ENCODE measurements around the gene TSLP. TPM values are rescaled to one million over a fixed set of nuclear protein-coding genes. Genes with fewer than 3 reads are reported as not detected.

Gene TSLP
- total and polyA plus RNA-seq, 2 of the 4 experiments (the other 2 are of a cell fraction) = 0.54 to 1.6 TPM

DNA sequence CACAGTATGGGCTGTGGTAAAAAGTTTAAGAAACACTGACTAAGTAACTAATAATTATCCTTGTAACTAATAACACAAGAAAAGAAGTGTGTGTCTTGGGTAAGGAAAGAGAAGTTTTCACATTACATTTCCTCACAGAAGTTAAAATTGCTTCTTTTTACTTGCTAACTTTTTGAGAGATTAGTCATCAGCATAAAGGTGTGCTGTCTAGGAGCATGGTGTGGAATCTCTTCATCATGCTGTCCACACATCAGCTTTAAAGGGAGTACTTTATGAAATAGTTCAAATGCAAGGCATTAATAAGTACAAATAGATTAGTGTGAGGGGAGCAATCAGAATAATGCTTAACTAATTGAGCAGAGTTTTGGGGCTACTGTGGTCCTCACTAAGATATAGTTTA, 50.4 kb downstream of the TSLP start:
- intact Hi-C loops (cut with micrococcal nuclease) = loop anchor here (2.0 kb wide), 1 partner anchor 13 kb away; no protein-coding TSS in a partner anchor
- Histone ChIP-seq H3K9me3 (ENCODE audit: control insufficient read depth, insufficient read depth, low read length) (no peaks in the 10 kb centered on the region), H3K14ac (replicated peaks; ENCODE audit: low read depth, low read length) (no peak overlapping the region), H3K79me1 (ENCODE audit: low read depth in 1 of 2, low read length in 2 of 2) (peaks cover 9 to 13% of the 10 kb centered on the region in 2 experiments), H3K4me2 (ENCODE audit: low read depth, low read length) (no peak overlapping the region), H3K4me3 (ENCODE audit: insufficient read depth, low read depth, low read length) (no peak overlapping the region), H3K27ac (ENCODE audit: insufficient read depth, low read length) (no peak overlapping the region), H2BK120ac (ENCODE audit: low read depth, low read length) (no peak overlapping the region), H3K56ac (ENCODE audit: extremely low read depth, insufficient read depth, low read length) (no peak overlapping the region), H3K36me3 (ENCODE audit: control insufficient read depth, insufficient read depth, low read length) (peaks cover 21% of the 10 kb centered on the region), H4K91ac (ENCODE audit: insufficient read depth, low read depth, low read length) (no peak overlapping the region), H3K4ac (ENCODE audit: low read depth, low read length) (no peak overlapping the region), H2AFZ (replicated peaks; ENCODE audit: low read length, poor library complexity) (no peak overlapping the region), H3K18ac (ENCODE audit: low read depth, low read length) (no peak overlapping the region), H4K20me1 (ENCODE audit: insufficient read depth, low read length) (no peaks in the 10 kb centered on the region), H3K9ac (ENCODE audit: low read depth, low read length) (no peak overlapping the region), H2AK5ac (ENCODE audit: low read depth, low read length) (no peak overlapping the region), H4K5ac (ENCODE audit: low read depth, low read length) (no peak overlapping the region), H2BK5ac (ENCODE audit: low read depth, low read length, poor library complexity, severe bottlenecking) (no peak overlapping the region), H2BK20ac (ENCODE audit: low read depth, low read length) (no peak overlapping the region), H2BK15ac (ENCODE audit: low read depth, low read length) (no peak overlapping the region), H4K8ac (ENCODE audit: low read depth in 2 of 2, low read length in 2 of 2) (no peak overlapping the region), H3K9me1 (ENCODE audit: insufficient read depth, low read length) (no peaks in the 10 kb centered on the region), H3K27me3 (ENCODE audit: control insufficient read depth, insufficient read depth, low read length) (no peaks in the 10 kb centered on the region), H2AK9ac (replicated peaks; ENCODE audit: low read depth, low read length, poor library complexity) (no peak overlapping the region), H3K4me1 (ENCODE audit: control insufficient read depth, insufficient read depth, low read length) (peaks cover 1% of the 10 kb centered on the region; the same call in 1 of the 2 replicates), H3K23ac (ENCODE audit: low read depth, low read length) (no peak overlapping the region)
- in situ Hi-C loops (cut with MboI; ENCODE audit: low sequenced_read_pairs) = no loop called here
- BruUV-seq (replicated peaks) = no TSS peak
- ChIA-PET CTCF (no interaction called here), POLR2A (ENCODE audit: unreplicated experiment) (no interaction called here)
- ATAC-seq (ENCODE audit: low read depth) (no peak), DNase-seq (no peak)
- TF ChIP-seq NFE2L2 (IDR thresholded peaks at IDR 0.05; ENCODE audit: low read depth, low read length) = no peak
- TF ChIP-seq BHLHE40 (IDR thresholded peaks at IDR 0.05; ENCODE audit: low read depth, low read length) = no peak
- no peak for TF ChIP-seq MXI1 (IDR thresholded peaks at IDR 0.05; ENCODE audit: borderline replicate concordance, low read depth, low read length)
- TF ChIP-seq RAD21 (IDR thresholded peaks at IDR 0.05; ENCODE audit: low read length) = no peak
- no peak for TF ChIP-seq MAZ (IDR thresholded peaks at IDR 0.05; ENCODE audit: borderline replicate concordance, low read depth, low read length)
- no peak for TF ChIP-seq MAFK (IDR thresholded peaks at IDR 0.05; ENCODE audit: low read depth, low read length)
- TF ChIP-seq, protein P1, sequence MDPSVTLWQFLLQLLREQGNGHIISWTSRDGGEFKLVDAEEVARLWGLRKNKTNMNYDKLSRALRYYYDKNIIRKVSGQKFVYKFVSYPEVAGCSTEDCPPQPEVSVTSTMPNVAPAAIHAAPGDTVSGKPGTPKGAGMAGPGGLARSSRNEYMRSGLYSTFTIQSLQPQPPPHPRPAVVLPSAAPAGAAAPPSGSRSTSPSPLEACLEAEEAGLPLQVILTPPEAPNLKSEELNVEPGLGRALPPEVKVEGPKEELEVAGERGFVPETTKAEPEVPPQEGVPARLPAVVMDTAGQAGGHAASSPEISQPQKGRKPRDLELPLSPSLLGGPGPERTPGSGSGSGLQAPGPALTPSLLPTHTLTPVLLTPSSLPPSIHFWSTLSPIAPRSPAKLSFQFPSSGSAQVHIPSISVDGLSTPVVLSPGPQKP (IDR thresholded peaks at IDR 0.05; ENCODE audit: borderline replicate concordance, low read depth, low read length) = no peak
- TF ChIP-seq, protein P2, sequence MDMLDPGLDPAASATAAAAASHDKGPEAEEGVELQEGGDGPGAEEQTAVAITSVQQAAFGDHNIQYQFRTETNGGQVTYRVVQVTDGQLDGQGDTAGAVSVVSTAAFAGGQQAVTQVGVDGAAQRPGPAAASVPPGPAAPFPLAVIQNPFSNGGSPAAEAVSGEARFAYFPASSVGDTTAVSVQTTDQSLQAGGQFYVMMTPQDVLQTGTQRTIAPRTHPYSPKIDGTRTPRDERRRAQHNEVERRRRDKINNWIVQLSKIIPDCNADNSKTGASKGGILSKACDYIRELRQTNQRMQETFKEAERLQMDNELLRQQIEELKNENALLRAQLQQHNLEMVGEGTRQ (IDR thresholded peaks at IDR 0.05; ENCODE audit: low read depth, low read length) = no peak
- TF ChIP-seq RCOR1 (IDR thresholded peaks at IDR 0.05; ENCODE audit: insufficient replicate concordance, low read length) = no peak
- TF ChIP-seq POLR2A (IDR thresholded peaks at IDR 0.05; ENCODE audit: low read depth, low read length) = no peak
- TF ChIP-seq CHD1 (IDR thresholded peaks at IDR 0.05; ENCODE audit: low read depth, low read length) = no peak
- no peak for TF ChIP-seq SMC3 (IDR thresholded peaks at IDR 0.05; ENCODE audit: low read depth, low read length)
- no peak for TF ChIP-seq RFX5 (IDR thresholded peaks at IDR 0.05; ENCODE audit: low read depth, low read length)
- no peak for TF ChIP-seq CEBPB (IDR thresholded peaks at IDR 0.05; ENCODE audit: low read depth, low read length)
- TF ChIP-seq, protein P3, sequence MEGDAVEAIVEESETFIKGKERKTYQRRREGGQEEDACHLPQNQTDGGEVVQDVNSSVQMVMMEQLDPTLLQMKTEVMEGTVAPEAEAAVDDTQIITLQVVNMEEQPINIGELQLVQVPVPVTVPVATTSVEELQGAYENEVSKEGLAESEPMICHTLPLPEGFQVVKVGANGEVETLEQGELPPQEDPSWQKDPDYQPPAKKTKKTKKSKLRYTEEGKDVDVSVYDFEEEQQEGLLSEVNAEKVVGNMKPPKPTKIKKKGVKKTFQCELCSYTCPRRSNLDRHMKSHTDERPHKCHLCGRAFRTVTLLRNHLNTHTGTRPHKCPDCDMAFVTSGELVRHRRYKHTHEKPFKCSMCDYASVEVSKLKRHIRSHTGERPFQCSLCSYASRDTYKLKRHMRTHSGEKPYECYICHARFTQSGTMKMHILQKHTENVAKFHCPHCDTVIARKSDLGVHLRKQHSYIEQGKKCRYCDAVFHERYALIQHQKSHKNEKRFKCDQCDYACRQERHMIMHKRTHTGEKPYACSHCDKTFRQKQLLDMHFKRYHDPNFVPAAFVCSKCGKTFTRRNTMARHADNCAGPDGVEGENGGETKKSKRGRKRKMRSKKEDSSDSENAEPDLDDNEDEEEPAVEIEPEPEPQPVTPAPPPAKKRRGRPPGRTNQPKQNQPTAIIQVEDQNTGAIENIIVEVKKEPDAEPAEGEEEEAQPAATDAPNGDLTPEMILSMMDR (conservative IDR thresholded peaks at IDR 0.05; ENCODE audit: low read depth, low read length) = no peak
- dilution Hi-C loops (cut with HindIII; ENCODE audit: low sequenced_read_pairs, unreplicated experiment) = no loop called here
